ENCODE measurements around the gene CTXND1.

Gene CTXND1

DNA sequence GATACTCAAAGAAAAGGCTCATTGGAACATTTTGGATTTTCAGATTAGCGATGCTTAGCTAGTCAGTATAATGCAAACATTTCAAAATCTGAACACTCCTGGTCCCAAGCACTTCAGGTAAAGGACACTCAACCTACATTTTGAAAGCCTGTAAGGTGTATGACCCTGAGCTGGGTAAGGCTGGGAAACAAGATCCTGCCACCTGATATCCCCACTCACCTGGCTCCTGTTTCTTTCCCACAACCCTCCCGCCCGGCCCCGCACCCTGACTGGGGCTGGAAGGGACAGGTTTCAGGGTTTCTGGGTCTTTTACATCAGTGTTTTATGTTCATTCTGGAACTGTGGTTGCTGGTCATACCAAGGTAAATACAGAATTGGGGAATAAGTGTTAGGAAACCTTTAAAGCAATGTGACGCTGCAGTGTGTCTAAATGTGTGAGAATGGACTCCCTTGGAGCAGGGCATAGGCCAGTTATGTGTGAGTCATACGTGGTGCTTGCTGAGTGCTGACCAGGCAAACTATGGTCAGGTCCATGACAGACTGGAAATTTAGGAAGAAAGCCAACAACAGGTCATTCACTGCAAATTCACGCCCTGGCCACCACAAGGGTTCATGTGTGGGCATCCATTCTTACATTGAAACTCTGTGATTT is 22.9 kb downstream of the CTXND1 start:
- TF ChIP-seq CTCF (IDR thresholded peaks at IDR 0.05; ENCODE audit: extremely low read depth, missing control alignments), result no peak
- no peak for DNase-seq (ENCODE audit: low spot score)

GRCh38 chr15:80219955-80220354 is 32.1 kb downstream of the CTXND1 start:
- DNase-seq (ENCODE audit: low spot score), result no peak
- no peak for TF ChIP-seq CTCF (IDR thresholded peaks at IDR 0.05; ENCODE audit: extremely low read depth, missing control alignments)

GRCh38 chr15:80217327-80217900 is 34.6 kb downstream of the CTXND1 start:
- TF ChIP-seq CTCF (IDR thresholded peaks at IDR 0.05; ENCODE audit: extremely low read depth, missing control alignments), result no peak
- no peak for DNase-seq (ENCODE audit: low spot score)

GRCh38 chr15:80216911-80217310 is 35.1 kb downstream of the CTXND1 start:
- no peak for DNase-seq (ENCODE audit: low spot score)
- TF ChIP-seq CTCF (IDR thresholded peaks at IDR 0.05; ENCODE audit: extremely low read depth, missing control alignments), result no peak

GRCh38 chr15:80216141-80216540 is 35.9 kb downstream of the CTXND1 start:
- TF ChIP-seq CTCF (IDR thresholded peaks at IDR 0.05; ENCODE audit: extremely low read depth, missing control alignments), result no peak
- no peak for DNase-seq (ENCODE audit: low spot score)

- DNase-seq (ENCODE audit: low spot score), result no peak
- no peak for TF ChIP-seq CTCF (IDR thresholded peaks at IDR 0.05; ENCODE audit: extremely low read depth, missing control alignments)
These were observed 37.1 kb downstream of the CTXND1 start for GRCh38 chr15:80214910-80215309.

DNA sequence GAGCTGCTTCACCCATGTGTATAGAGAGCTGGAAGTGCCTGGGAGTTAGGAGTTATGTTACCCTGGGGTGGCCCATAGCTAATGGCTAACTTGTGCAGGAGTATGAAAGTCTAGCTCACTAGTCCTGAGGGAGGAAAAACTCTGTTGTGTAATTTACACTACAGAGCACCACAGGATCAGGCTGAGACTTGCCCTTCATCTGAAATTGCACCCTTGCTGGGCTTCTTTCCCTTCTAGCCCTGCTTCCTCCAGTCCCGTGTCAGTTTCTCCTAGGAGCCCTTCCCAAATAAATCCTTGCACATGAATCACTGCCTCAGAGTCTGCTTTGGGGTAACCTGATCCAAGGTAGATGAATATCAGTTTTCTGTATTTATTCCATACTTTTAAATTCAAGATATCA is 40.0 kb downstream of the CTXND1 start:
- no peak for DNase-seq (ENCODE audit: low spot score)
- TF ChIP-seq CTCF (IDR thresholded peaks at IDR 0.05; ENCODE audit: extremely low read depth, missing control alignments), result no peak

Data from GM20000 (cell line).